Transverse colon (tissue), 4 donors: Measurements from ENCODE around the gene HLA-DOA.

ENCODE experiments used
- CTCF ChIP-seq, 5 experiments: fragments of 200-600 bp in 3 of 5; fragments of 450-650 bp in 2 of 5; sonication (generic) in 3 of 5; IDR thresholded peaks; 1 replicate in 2 of 5; 2 replicates in 3 of 5; pipeline ENCODE4 v1.5.1; 2016 to 2017; ENCODE audit warnings: antibody characterized with exemption in 5 of 5, inconsistent platforms in 3 of 5, mild to moderate bottlenecking in 2 of 5, moderate library complexity in 1 of 5
- EP300 ChIP-seq: sonication (generic); formaldehyde crosslinking; IDR thresholded peaks from one replicate; pipeline ENCODE4 v1.6.1; 2017; ENCODE audit warnings: antibody characterized with exemption, low read depth
- POLR2A ChIP-seq: fragments of 450-650 bp; IDR thresholded peaks from one replicate; pipeline ENCODE4 v1.6.1; 2016; ENCODE audit warnings: antibody characterized with exemption, mild to moderate bottlenecking, moderate library complexity
- POLR2AphosphoS5 ChIP-seq, 3 donors: sonication (generic); formaldehyde crosslinking; IDR thresholded peaks; one replicate each; pipeline ENCODE4 v1.6.1; 2016; ENCODE audit warnings: antibody characterized with exemption in 3 of 3

GRCh38 chr6:33019372-33019771, 10.0 kb upstream of the HLA-DOA start:
- TF ChIP-seq POLR2AphosphoS5 (IDR thresholded peaks at IDR 0.05) = no peak
- TF ChIP-seq CTCF (IDR thresholded peaks at IDR 0.05) = no peak
- TF ChIP-seq POLR2A = no peak
- TF ChIP-seq EP300 = no peak
